ENCODE data around the gene MON1A.
A peak's percentile ranks its signal among the peaks of the same experiment; 100 is the strongest.
"Not testable (repeated sequence)": the region's sequence is repeated elsewhere in the genome, so short reads cannot be mapped to it uniquely, and the experiment has no call there.

The MON1A gene, protein sequence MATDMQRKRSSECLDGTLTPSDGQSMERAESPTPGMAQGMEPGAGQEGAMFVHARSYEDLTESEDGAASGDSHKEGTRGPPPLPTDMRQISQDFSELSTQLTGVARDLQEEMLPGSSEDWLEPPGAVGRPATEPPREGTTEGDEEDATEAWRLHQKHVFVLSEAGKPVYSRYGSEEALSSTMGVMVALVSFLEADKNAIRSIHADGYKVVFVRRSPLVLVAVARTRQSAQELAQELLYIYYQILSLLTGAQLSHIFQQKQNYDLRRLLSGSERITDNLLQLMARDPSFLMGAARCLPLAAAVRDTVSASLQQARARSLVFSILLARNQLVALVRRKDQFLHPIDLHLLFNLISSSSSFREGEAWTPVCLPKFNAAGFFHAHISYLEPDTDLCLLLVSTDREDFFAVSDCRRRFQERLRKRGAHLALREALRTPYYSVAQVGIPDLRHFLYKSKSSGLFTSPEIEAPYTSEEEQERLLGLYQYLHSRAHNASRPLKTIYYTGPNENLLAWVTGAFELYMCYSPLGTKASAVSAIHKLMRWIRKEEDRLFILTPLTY

DNA sequence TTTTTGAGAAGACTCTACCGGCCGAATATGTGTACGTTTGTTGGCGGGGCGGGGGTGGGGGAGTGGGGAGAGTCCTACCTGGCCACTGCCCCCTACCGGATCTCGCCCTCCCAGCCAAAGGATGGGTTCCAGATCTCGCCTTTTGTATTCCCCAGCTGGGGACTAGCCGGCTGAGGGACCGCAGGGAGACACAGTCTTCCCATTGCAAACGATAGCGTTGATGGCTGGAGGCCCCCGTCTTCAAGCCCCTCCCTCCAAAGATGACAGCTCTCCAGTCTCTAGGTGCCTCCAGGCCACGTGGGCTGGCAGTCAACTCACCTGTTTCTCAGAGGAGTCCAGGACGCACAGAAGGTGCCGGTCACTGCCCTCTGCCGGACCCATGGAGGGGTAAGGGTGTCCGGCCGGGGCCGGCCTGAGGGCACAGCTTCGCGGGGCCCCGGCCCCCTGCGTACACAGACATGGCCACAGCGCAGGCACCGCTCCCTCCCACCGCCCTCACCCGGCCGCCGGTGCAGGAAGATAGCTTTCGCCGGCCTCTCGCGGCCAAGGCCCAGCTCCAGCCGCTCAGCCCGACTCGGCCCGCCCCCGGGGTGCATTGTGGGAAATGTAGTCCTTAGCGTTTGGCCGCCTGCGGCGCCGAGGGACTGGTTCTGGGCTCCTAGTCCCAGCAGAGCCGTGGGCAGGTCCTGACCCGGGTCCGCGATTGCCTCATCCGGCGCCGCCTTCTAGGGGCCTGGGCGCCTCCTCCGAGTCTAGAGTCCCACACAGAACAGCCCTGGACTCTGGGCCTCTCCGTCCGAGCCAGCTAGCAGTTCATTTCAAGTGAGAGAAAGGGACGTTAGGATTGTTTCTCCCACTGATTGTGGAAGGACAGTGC, at the start of gene MON1A:
Gene MON1A, minus strand, starts transcription at position 521 of the 877 bp plus-strand sequence. CDS start 16,465 bp downstream, outside the sequence.
- DNase-seq (ENCODE audit: low read depth): peak; percentile 80

DNA sequence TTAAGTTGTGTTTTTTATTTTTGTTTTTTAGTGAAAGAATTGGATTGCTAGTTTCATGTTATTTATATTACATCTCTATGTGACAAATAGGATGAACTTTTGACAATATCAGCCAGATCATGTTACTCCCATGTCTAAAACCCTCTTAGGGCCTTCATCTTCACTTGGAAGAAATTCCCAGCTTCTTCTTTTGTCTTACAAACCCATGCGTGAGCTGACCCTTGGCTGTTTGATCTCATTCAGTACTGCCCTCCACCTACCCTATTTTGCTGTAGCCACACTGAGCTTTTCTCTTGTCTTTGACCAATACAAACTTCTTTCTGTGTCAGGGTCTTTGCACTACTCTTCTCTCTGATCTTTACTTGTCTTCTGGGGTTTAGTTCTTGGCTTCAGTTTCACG, 47.3 kb upstream of the MON1A start:
- DNase-seq (ENCODE audit: low read depth): no peak

DNA sequence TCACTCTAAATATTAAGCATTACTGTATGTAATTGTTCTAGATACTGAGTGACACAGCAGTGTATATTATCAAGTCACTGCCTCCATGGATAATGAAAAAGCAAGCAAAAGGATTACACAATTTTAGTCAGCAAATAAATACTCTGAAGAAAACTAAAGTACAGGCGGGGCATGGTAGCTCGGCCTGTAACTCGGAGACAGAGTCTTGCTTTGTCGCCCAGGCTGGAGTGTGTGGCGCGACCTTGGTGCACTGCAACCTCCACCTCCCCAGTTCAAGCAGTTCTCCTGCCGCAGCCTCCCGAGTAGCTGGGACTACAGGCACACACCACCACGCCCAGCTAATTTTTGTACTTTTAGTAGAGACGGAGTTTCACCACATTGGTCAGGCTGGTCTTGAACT, 43.0 kb upstream of the MON1A start:
- no peak for DNase-seq (ENCODE audit: low read depth)

DNA sequence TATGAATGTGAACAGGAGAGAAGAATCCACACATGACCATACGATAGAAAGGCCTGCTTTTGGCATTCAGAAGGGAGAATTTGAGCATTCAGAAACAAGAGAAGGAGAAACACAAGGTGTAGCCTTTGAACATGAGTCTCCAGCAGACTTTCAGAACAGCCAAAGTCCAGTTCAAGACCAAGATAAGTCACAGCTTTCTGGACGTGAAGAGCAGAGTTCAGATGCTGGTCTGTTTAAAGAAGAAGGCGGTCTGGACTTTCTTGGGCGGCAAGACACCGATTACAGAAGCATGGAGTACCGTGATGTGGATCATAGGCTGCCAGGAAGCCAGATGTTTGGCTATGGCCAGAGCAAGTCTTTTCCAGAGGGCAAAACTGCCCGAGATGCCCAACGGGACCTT, 38.7 kb upstream of the MON1A start:
- DNase-seq (ENCODE audit: low read depth): no peak

DNA sequence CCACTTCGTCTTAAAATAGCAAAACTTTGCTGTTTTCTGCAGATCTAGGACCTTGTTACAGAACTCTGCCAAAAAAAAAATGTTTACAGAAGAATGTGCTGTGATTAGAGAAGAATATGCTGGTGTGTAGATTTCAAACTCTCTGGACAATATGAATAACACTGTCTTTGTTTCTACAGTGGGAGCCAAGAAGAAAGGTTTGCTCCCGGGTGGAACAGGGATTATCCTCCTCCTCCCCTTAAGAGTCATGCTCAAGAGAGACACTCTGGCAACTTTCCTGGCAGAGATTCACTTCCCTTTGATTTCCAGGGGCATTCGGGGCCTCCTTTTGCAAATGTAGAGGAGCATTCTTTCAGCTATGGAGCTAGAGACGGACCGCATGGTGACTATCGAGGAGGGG, 37.7 kb upstream of the MON1A start:
- DNase-seq (ENCODE audit: low read depth): no peak

DNA sequence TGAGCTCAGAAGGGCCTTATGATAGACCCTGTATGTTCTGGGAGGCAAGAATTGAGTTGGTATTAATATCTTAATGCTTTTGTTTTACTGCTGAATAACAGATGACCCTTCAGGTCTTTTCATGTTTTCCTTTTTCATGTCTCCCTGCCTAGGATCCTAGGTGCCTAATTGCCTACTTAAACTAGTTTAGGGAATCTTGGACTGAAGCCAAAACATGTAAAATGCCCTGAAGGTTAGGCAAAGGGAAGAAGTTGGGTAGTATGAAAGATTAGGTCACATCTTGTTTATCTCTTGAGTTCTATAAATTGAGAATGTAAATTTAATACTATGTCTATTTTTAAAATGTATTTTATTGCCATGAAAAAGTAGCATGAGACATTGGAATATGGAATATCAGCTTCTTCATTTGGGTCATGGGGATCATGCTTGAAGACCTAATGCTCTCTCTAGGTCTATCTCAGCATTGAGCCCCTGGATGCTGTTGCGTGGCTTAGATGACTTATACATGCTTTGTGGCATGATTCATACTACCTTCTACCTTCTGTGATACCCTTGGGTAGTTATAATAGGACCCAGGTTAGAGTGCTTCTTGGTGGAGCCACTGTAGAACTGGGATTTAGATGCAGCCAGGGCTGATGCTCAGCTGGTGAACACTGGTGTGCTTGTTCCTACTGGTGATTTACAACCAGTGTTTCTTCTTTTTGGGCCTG, 36.8 kb upstream of the MON1A start:
- DNase-seq (ENCODE audit: low read depth): no peak

DNA sequence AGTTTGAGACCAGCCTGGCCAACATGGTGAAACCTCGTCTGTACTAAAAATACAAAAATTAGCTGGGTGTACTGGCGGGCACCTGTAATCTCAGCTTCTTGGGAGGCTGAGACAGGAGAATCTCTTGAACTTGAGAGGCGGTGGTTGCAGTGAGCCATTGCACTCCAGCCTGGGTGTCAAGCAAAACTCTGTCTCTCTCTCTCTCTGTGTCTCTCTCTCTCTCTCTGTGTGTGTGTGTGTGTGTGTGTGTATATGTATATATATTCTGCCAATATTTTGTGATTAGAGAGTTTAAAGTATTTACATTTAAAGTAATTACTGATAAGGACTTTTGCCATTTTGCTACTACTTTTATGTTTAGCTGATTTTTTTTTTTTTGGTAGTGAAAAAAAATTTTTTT, 26.0 kb upstream of the MON1A start:
- DNase-seq (ENCODE audit: low read depth): no peak

DNA sequence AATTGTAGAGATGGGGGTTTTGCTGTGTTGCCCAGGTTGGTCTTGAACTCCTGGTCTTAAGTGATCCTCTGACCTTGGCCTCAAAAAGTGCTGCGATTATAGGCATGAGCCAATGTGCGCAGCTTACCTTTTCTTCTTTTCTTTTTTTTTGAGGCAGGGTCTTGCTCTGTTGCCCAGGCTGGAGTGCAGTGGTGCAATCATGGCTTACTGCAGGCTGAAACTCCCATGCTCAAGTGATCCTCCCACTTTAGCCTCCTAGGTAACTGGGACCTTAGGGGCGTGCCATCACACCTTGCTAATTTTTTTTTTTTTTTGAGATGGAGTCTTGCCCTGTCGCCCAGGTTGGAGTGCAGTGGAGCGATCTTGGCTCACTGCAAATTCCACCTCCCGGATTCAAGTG, 23.3 kb upstream of the MON1A start:
- DNase-seq (ENCODE audit: low read depth): no peak

DNA sequence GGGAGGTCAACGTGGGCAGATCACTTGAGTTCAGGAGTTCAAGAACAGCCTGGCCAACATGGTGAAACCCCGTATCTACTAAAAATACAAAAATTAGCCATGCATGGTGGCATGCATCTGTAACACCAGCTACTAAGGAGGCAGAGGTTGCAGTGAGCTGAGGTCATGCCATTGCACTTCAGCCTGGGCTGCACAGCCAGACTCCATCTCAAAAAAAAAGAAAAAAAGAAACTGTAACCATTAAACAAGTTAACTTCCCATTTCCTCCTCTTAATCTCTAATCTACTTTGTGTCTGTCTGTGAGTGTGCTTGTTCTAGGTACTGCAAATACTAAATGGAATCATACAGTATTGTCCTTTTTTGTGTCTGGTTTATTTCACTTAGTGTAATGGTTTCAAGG, 13.0 kb upstream of the MON1A start:
- no peak for DNase-seq (ENCODE audit: low read depth)

DNA sequence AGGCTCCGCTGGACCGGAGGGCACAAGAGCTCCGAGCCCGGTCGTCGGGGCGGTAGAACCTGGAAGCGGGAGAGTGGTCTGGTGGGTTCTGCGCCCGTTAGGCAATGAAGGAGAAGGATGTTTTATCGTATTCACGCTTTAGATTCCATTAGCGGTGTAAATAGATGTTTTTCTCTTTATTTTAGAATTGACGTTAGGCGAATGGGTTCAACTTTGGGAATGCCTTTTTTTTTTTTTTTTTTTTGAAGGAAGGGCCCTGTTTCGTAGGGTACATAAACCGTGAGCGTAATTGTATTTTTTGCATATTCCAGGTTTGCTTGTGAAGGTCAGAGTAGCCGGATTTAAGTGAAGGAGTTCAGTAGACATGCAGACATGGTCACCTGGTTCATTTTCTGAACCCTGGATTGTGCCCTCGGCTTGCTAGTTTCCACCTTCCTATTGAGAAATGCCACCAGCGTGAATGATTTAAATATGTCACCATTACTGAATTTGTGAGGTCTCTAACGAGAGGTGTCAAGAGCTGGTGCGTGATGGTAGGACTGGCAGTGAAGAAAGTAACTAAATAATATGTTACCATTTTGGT, 11.1 kb upstream of the MON1A start:
- DNase-seq (ENCODE audit: low read depth): no peak

DNA sequence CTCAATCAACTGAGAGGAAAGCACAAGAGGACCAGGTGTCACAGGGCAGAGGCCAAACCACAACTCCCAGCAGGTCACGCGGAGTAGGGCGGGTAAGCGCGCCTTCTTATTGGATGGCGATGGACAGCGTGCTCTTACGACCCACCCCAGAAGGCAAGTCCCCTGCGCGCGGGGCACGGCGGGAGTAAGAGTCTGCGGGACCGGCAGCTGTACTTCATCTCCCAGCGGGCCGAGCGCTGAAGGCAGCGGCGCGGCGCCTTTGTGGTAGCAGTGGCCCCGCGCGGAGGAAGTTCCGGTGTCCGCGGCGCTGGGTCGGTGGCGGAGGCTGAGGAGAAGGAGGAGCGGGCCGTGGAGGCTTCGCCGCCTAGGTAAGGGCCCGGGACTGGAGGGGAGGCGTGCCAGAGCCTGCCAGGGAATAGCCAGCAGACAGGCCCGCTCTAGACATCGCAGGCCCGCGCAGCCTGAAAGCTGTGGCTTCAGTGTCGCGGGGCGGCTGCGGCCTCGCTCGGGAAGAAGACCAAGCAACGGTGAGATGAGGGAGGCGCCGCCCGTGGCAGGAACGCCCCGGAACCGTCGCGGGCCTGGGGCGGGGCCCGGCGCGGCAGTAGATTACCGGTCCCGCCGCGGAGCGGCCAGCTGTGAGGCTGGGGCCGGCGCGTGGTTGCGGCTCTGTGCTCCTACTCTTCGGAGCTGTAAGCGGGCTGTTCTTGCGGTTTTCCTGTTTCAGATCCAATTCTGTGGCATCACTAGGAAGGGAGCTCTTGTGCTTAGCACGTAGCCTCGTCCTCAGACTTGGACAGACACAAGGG, 10.5 kb upstream of the MON1A start, which contains the start of gene RBM6:
Gene RBM6, plus strand, starts transcription at position 293 of the 809 bp plus-strand sequence. CDS start 22,492 bp downstream, outside the sequence.
- peak; percentile 85 for DNase-seq (ENCODE audit: low read depth)

DNA sequence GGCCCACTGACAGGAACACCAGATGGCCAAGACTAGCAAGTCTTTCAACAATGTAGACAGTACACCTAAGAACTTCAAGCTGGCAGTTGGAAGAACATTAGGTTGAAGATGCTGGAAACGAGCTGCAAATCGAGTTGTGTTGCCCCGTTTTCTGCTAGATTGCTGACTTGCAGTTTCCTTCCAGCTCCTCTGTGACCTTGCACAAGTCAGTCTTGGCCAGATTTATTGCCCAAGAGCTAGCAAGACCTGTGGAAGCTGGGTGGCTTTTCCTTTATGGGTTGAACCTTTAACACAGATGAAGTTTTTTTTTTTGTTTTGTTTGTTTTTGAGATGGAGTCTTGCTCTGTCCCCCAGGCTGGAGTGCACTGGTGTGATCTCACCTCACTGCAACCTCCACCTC, 7.5 kb upstream of the MON1A start:
- no peak for DNase-seq (ENCODE audit: low read depth)

DNA sequence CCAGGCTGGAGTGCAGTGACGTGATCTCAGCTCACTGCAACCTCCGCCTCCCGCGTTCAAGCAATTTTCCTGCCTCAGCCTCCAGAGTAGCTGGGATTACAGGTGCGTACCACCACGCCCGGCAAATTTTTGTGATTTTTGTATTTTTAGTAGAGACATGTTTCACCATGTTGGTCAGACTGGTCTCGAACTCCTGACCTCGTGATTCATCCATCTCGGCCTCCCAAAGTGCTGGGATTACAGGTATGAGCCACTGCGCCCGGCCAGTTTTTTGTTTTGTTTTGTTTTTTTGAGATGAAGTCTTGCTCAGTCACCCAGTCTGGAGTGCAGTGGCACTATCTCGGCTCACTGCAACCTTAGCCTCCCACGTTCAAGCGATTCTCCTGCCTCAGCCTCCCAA, 2.7 kb upstream of the MON1A start:
- not testable (repeated sequence) for DNase-seq (ENCODE audit: low read depth)

DNA sequence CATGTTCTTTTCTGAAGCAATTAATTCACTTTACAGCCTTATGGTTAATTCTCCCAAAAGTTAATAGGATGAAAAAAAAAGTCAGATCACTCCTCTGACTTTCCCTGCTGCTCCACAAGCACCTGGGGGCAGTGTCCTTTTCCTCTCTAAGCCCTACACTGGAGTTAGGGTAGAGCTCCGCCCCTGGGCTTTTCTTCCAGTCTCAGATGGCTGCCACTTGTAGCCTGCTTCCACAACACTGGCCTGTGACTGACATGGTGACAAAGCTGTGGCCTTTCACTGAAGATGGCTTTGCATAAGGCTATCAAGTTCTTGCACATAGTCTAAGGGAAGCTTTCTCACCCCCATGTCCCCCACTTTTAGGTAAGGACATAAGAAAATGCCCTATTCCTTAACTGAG, 1.3 kb upstream of the MON1A start:
- no peak for DNase-seq (ENCODE audit: low read depth)

DNA sequence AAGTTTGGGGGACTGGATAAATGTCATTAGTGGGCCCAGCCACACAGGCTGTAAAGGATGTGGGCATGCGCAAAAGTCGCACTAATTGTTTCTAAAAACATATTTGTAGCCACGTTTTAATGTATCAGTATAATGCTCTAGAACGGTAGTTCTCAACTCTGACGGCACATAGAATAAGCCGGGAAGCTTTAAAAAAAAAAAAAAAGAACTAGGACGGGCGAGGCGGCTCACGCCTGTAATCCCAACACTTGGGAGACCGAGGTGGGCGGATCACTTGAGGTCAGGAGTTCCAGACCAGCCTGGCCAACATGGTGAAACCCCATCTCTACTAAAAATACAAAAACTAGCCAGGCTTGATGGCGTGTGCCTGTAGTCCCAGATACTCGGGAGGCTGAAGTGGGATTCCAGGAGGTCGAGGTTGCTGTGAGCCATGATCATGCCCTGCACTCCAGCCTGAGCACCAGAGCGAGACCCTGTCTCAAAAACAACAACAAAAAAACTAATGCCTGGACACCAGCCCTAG, 618 bp upstream of the MON1A start:
- DNase-seq (ENCODE audit: low read depth): no peak

DNA sequence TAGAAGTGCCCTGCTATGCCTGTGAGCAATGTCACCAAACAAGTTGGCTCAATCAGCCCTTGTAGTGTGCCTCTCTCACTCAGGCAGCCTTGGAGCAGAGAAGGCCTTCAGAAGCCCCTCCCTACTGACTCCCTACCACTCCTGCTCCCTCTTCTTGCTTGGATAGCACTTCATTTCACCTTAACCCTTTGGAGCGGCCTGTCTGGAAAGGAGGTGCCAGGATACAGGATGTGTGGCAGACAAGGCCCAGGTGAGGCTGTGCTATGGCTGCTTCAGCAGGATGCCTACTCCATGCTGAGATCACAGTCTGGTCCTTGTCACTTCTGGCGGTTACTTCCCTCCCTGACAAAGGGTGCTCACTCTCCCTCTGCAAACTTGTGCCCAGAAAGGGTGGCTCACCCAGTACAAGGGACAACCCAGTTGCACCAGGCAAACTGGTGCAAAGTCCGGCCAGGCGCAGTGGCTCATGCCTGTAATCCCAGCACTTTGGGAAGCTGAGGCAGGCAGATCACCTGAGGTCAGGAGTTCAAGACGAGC, 1.1 kb downstream of the MON1A start:
- no peak for DNase-seq (ENCODE audit: low read depth)

DNA sequence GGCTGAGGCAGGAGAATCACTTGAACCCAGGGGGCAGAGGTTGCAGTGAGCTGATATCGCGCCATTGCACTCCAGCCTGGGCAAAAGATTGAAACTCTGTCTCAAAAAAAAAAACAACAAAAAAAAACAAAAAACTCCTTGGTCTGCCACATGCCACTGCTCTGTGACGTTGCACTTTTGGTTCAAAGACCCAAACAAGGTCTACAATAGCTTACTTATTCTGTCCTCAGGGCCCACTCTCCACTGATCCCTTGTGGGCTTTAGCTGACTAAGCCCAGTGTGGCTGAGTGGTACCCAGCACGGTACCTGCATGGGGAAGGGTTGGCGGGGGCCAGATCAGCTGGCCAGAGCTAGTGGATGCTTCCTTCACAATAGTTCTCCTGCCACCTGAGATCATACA, 1.8 kb downstream of the MON1A start:
- no peak for DNase-seq (ENCODE audit: low read depth)

DNA sequence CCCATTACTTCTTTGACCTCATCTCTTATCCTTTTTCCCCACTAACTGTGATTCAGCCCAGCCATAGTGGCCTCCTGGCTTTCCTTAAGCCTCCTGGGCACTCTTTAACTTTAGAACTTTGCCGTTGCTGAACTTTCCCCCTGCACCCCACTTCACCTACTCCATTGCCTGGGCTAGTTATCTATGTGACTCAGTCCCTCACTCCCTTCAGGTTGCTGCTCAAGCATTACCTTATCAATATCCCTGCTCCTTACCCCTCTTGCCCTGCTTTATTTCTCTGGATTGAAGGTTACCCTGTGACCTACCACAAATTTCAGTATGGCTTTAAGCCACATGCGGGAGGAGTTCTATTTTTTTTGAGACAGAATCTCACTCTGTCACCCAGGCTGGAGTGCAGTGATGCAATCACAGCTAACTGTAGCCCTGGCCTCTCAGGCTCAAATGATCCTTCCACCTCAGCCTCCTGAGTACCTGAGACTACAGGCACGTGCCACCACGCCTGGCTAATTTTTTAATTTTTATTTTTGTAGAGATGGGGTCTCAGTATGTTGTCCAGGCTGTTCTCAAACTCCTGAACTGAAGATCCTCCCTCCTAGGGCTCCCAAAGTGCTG, 3.4 kb downstream of the MON1A start:
- no peak for DNase-seq (ENCODE audit: low read depth)

DNA sequence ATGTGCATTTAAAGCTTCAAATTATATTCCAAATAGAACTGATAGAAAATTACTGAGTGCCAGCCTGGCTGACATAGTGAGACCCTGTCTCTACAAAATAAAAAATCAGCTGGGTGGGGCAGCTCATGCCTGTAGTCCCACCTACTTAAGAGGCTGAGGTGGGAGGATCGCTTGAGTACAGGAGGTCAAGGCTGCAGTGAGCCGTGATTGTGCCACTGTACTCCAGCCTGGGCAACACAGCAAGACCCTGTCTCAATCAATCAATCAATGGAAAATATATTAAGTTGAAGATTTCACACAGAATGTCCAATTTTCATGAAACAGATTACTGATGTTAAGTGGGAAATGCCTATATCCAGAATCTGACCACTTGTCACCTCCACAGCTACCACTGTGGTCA, 4.1 kb downstream of the MON1A start:
- DNase-seq (ENCODE audit: low read depth): no peak

DNA sequence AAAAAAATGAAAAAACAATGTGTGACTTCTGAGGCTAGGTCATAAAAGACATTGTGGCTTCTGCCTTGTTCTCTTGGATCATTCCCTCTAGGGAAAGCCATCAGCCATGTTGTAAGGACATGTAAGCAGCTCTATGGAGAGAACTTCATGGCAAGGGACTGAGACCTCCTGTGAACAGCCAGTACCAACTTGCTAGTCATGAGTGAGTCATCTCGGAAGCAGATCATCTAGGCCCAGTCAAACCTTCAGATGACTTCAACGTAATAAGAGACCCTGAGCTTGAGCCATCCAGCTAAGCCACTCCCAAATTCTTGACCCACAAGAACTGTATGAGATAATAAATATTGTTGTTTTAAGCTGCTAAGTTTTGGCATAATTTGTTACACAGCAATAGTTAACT, 4.9 kb downstream of the MON1A start:
- no peak for DNase-seq (ENCODE audit: low read depth)

All from stimulated activated CD8-positive, alpha-beta memory T cell treated with anti-CD3 and anti-CD28 coated beads, Interleukin-15, amount 100 ng/mL, for 24 hours (primary cell).